ENCODE results near the gene REM2. TPM values are rescaled to one million over a fixed set of nuclear protein-coding genes. Genes with fewer than 3 reads are reported as not detected.

The REM2 gene
- total RNA-seq, 1 donor from 2014 or later: 0.36 TPM

GRCh38 chr14:22929104-22929960, 46.3 kb downstream of the REM2 start, which contains the start of gene PRMT5:
Gene PRMT5, minus strand, starts transcription at chr14:22929376. Its CDS starts 15 bp downstream, at chr14:22929361.
- Mint-ChIP-seq H3K27ac (ENCODE audit: unreplicated experiment) (no peak within 1 kb of the TSS), H3K27me3 (ENCODE audit: unreplicated experiment) (no peaks in the 10 kb centered on the region), H3K9me3 (ENCODE audit: unreplicated experiment) (no peaks in the 10 kb centered on the region), H3K36me3 (ENCODE audit: low read depth, unreplicated experiment) (peaks cover 10% of the 10 kb centered on the region), H3K4me1 (ENCODE audit: unreplicated experiment) (peaks cover 10% of the 10 kb centered on the region), H3K4me3 (ENCODE audit: unreplicated experiment) (no peak within 1 kb of the TSS)
- TF ChIP-seq CTCF (IDR thresholded peaks at IDR 0.05; ENCODE audit: unreplicated experiment): no peak
- peak; percentile 97 for DNase-seq (ENCODE audit: low spot score)

- H3K27ac Mint-ChIP-seq (ENCODE audit: unreplicated experiment): no peak overlapping the region
- no peaks in the 10 kb centered on the region for H3K27me3 Mint-ChIP-seq (ENCODE audit: unreplicated experiment)
- no peak for DNase-seq (ENCODE audit: low spot score)
- no peaks in the 10 kb centered on the region for H3K9me3 Mint-ChIP-seq (ENCODE audit: unreplicated experiment)
- peaks cover 4% of the 10 kb centered on the region for H3K36me3 Mint-ChIP-seq (ENCODE audit: low read depth, unreplicated experiment)
- H3K4me3 Mint-ChIP-seq (ENCODE audit: unreplicated experiment): no peak overlapping the region
- no peak for TF ChIP-seq CTCF (IDR thresholded peaks at IDR 0.05; ENCODE audit: unreplicated experiment)
- H3K4me1 Mint-ChIP-seq (ENCODE audit: unreplicated experiment): peaks cover 10% of the 10 kb centered on the region
Measured at GRCh38 chr14:22929961-22930364, 46.9 kb downstream of the REM2 start.

- H3K27me3 Mint-ChIP-seq (ENCODE audit: unreplicated experiment): no peaks in the 10 kb centered on the region
- DNase-seq (ENCODE audit: low spot score): no peak
- peaks cover 10% of the 10 kb centered on the region for H3K4me1 Mint-ChIP-seq (ENCODE audit: unreplicated experiment)
- no peak overlapping the region for H3K27ac Mint-ChIP-seq (ENCODE audit: unreplicated experiment)
- no peaks in the 10 kb centered on the region for H3K36me3 Mint-ChIP-seq (ENCODE audit: low read depth, unreplicated experiment)
- TF ChIP-seq CTCF (IDR thresholded peaks at IDR 0.05; ENCODE audit: unreplicated experiment): no peak
- no peaks in the 10 kb centered on the region for H3K9me3 Mint-ChIP-seq (ENCODE audit: unreplicated experiment)
- H3K4me3 Mint-ChIP-seq (ENCODE audit: unreplicated experiment): no peak overlapping the region
Measured at GRCh38 chr14:22932146-22932545, 49.1 kb downstream of the REM2 start.

GRCh38 chr14:22935156-22935555, 52.1 kb downstream of the REM2 start:
- Mint-ChIP-seq H3K27me3 (ENCODE audit: unreplicated experiment) (peaks cover 2% of the 10 kb centered on the region), H3K27ac (ENCODE audit: unreplicated experiment) (no peak overlapping the region)

More at GRCh38 chr14:22935156-22935555, 52.1 kb downstream of the REM2 start:
- no peaks in the 10 kb centered on the region for H3K9me3 Mint-ChIP-seq (ENCODE audit: unreplicated experiment)
- H3K4me1 Mint-ChIP-seq (ENCODE audit: unreplicated experiment): no peaks in the 10 kb centered on the region
- DNase-seq (ENCODE audit: low spot score): no peak
- TF ChIP-seq CTCF (IDR thresholded peaks at IDR 0.05; ENCODE audit: unreplicated experiment): no peak
- H3K36me3 Mint-ChIP-seq (ENCODE audit: low read depth, unreplicated experiment): no peaks in the 10 kb centered on the region
- H3K4me3 Mint-ChIP-seq (ENCODE audit: unreplicated experiment): no peak overlapping the region

Other genes starting within 250 kb of the REM2 start
- gene OR6J1, start 238.9 kb upstream of the REM2 start, total RNA-seq (ENCODE audit: unreplicated experiment): not detected
- 168 TPM for gene OXA1L, start 116.5 kb upstream of the REM2 start, total RNA-seq (ENCODE audit: unreplicated experiment)
- gene SLC7A7, start 67.8 kb upstream of the REM2 start, total RNA-seq (ENCODE audit: unreplicated experiment): 15.0 TPM
- gene MRPL52, start 53.3 kb upstream of the REM2 start, total RNA-seq (ENCODE audit: unreplicated experiment): 126 TPM
- gene MMP14, start 46.6 kb upstream of the REM2 start, total RNA-seq (ENCODE audit: unreplicated experiment): 819 TPM
- 105 TPM for gene LRP10, start 11.5 kb upstream of the REM2 start, total RNA-seq (ENCODE audit: unreplicated experiment)
- 52.4 TPM for gene RBM23, start 35.9 kb downstream of the REM2 start, total RNA-seq (ENCODE audit: unreplicated experiment)
- gene PRMT5, start 46.2 kb downstream of the REM2 start, total RNA-seq (ENCODE audit: unreplicated experiment): 57.9 TPM
- gene HAUS4, start 73.9 kb downstream of the REM2 start, total RNA-seq (ENCODE audit: unreplicated experiment): 35.5 TPM
- 7.2 TPM for gene AJUBA, start 99.3 kb downstream of the REM2 start, total RNA-seq (ENCODE audit: unreplicated experiment)
- 9.0 TPM for gene C14orf93, start 126.9 kb downstream of the REM2 start, total RNA-seq (ENCODE audit: unreplicated experiment)
- gene PSMB5, start 151.7 kb downstream of the REM2 start, total RNA-seq (ENCODE audit: unreplicated experiment): 177 TPM
- not detected for gene PSMB11, start 159.0 kb downstream of the REM2 start, total RNA-seq (ENCODE audit: unreplicated experiment)
- 13.6 TPM for gene CDH24, start 174.3 kb downstream of the REM2 start, total RNA-seq (ENCODE audit: unreplicated experiment)
- gene ACIN1, start 211.9 kb downstream of the REM2 start, total RNA-seq (ENCODE audit: unreplicated experiment): 226 TPM
- 55.2 TPM for gene C14orf119, start 212.3 kb downstream of the REM2 start, total RNA-seq (ENCODE audit: unreplicated experiment)
- not detected for gene CIROP, start 221.8 kb downstream of the REM2 start, total RNA-seq (ENCODE audit: unreplicated experiment)
- not detected for gene CEBPE, start 236.0 kb downstream of the REM2 start, total RNA-seq (ENCODE audit: unreplicated experiment)

Data from endothelial cell (in vitro differentiated cells).